GM21526 (cell line): ENCODE data around the gene RHOC.

ENCODE experiments used
- ATAC-seq: cut with Tn5 transposase; IDR thresholded peaks from one replicate; pipeline ENCODE4 v1.9.1; 2021; ENCODE audit warnings: moderate library complexity; ENCODE audit not compliant: unreplicated experiment, low FRiP score

RHOC gene

GRCh38 chr1:112718691-112719418, 11.9 kb upstream of the RHOC start:
- no peak for ATAC-seq

- no peak for ATAC-seq
These were observed 10.4 kb upstream of the RHOC start for GRCh38 chr1:112717263-112717873.

GRCh38 chr1:112716133-112716720, 9.3 kb upstream of the RHOC start:
- ATAC-seq = no peak

- ATAC-seq = peak; percentile 72
These were observed 8.5 kb upstream of the RHOC start, which contains the start of gene PPM1J for GRCh38 chr1:112715264-112716053. Gene PPM1J (minus strand): TSS chr1:112715332. CDS start chr1:112715301, 31 bp downstream.

GRCh38 chr1:112714313-112715263, 7.7 kb upstream of the RHOC start:
- ATAC-seq = peak; percentile 7

- no peak for ATAC-seq
These were observed 6.8 kb upstream of the RHOC start for GRCh38 chr1:112713466-112714312.

GRCh38 chr1:112712701-112713128, 5.8 kb upstream of the RHOC start:
- ATAC-seq = no peak

- no peak for ATAC-seq
These were observed 5.3 kb upstream of the RHOC start for GRCh38 chr1:112712191-112712590.

GRCh38 chr1:112711670-112712069, 4.7 kb upstream of the RHOC start:
- no peak for ATAC-seq

GRCh38 chr1:112711041-112711440, 4.1 kb upstream of the RHOC start:
- no peak for ATAC-seq

GRCh38 chr1:112710586-112710985, 3.7 kb upstream of the RHOC start:
- ATAC-seq = no peak

- ATAC-seq = no peak
These were observed 3.2 kb upstream of the RHOC start for GRCh38 chr1:112710159-112710558.

- ATAC-seq = no peak
These were observed 1.6 kb upstream of the RHOC start for GRCh38 chr1:112708489-112708888.

- ATAC-seq = no peak
These were observed 1.1 kb upstream of the RHOC start for GRCh38 chr1:112708002-112708448.

- ATAC-seq = peak; percentile 39
These were observed 484 bp upstream of the RHOC start for GRCh38 chr1:112707221-112708001.

GRCh38 chr1:112704934-112705627, 1.8 kb downstream of the RHOC start:
- ATAC-seq = peak; percentile 57

- no peak for ATAC-seq
These were observed 2.5 kb downstream of the RHOC start for GRCh38 chr1:112704391-112704933.
